ENCODE data around the gene MEIOC.

The MEIOC gene

DNA sequence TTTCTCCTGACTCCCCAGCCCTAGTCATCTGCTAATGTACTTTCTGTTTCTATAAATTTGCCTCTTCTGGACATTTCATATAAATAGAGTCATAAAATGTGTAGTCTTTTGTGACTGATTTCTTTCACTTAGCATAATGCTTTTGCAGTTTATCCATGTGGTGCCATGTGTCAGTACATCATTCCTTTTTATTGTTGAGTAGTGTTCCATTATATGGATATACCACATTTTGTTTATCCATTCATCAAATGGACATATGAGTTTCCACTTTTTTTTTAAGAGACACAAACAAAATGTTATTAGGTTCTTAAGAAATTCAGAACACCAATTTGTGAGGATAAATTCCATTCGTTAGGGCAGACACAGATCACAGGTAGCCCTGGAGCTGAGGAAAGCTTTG is 63.2 kb downstream of the MEIOC start:
- no peak for DNase-seq

DNA sequence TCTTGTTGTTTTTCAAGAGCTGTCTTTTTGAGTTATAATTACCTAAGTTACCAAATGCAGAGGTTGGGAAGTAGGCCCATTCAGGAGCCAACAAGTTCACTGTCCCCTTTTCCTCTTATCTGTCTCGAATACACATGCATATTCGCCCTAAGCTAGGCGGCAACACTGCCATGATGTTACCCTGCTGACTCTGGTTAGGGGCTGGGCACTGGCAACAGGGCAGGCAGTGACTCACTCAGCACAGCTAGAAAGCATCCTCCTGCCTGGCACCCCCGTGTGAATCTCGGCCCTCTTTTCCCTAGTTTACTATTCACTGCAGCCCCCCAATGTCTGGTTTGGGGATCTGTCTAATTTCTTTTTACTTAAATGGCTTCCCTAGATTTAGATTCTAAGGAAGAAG is 66.0 kb downstream of the MEIOC start:
- DNase-seq = no peak
